ENCODE results near the gene EIF3A.

DNA sequence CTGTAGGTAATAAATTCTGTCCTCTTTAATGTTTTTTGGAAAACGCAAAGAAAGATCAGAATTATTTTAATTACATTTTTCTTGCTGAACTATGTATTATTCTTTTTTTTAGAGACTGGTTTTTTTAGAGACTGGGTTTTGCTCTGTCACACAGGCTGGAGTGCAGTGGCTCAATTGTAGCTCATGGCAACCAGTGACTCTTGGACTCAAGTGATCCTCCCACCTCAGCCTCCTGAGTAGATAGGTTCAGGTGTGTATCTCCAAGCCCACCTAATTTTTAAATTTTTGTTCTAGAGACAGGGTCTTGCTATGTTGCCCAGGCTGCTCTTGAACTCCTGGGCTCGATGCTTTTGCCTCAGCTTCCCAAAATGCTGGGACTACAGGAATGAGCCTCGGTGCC lies 18.0 kb upstream of the EIF3A start:
- no peak for TF ChIP-seq CTCF (tag by site-specific recombination; IDR thresholded peaks at IDR 0.05)
- TF ChIP-seq TCF7L2 (IDR thresholded peaks at IDR 0.05; ENCODE audit: borderline replicate concordance, low read depth, low read length), result no peak
- no peak for TF ChIP-seq BCL11A (tag by site-specific recombination; IDR thresholded peaks at IDR 0.05; ENCODE audit: low read depth)
- no peak for TF ChIP-seq ZNF549 (tag by site-specific recombination; IDR thresholded peaks at IDR 0.05)
- TF ChIP-seq KLF7 (tag by site-specific recombination; IDR thresholded peaks at IDR 0.05; ENCODE audit: borderline replicate concordance), result no peak
- TF ChIP-seq YY1 (tag by site-specific recombination; IDR thresholded peaks at IDR 0.05), result no peak

All from HEK293 (cell line).